ENCODE results near the gene ALDH3B2.
"Not testable (repeated sequence)": the region's sequence is repeated elsewhere in the genome, so short reads cannot be mapped to it uniquely, and the experiment has no call there.

The ALDH3B2 gene, protein sequence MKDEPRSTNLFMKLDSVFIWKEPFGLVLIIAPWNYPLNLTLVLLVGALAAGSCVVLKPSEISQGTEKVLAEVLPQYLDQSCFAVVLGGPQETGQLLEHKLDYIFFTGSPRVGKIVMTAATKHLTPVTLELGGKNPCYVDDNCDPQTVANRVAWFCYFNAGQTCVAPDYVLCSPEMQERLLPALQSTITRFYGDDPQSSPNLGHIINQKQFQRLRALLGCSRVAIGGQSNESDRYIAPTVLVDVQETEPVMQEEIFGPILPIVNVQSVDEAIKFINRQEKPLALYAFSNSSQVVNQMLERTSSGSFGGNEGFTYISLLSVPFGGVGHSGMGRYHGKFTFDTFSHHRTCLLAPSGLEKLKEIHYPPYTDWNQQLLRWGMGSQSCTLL

DNA sequence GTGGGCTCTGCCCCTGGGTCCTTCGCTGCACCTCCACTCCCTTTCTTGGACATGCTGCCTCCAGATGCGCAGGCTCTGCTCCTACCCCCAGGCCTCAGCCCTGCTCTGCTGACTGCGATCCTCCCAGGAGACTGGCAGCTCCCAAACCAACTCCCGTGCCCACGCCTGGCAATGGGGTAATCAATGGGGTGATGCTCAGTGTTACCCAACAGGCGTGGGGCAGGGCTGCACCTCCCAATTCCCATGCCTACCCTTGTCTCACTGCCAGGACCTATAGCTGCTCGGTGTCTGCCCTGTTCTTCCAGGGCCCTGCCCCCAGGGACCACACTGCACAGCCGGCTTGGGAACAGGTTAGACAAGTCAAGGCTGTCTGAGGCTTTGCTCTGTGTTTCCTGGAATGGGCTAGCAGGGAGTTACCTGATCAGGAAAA is at the start of gene ALDH3B2:
Gene ALDH3B2, minus strand, starts transcription at position 182 of the 430 bp plus-strand sequence. CDS start 7,688 bp downstream, outside the sequence.
- no peaks in the 10 kb centered on the region for H3K79me2 ChIP-seq (ENCODE audit: insufficient read depth, low read length)
- no peaks in the 10 kb centered on the region for H3K9me2 ChIP-seq (replicated peaks; ENCODE audit: insufficient read depth, low read length)
- TF ChIP-seq EZH2phosphoT487 (conservative IDR thresholded peaks at IDR 0.05; ENCODE audit: low read length) (no peak), CTCF (IDR thresholded peaks at IDR 0.05; ENCODE audit: insufficient read depth, low read length, poor library complexity, severe bottlenecking) (no peak)
- no peak within 1 kb of the TSS for H2AFZ ChIP-seq (ENCODE audit: low read depth, low read length, severe bottlenecking)
- H3K4me3 ChIP-seq (ENCODE audit: insufficient read depth, low read length, poor library complexity, severe bottlenecking): no peak within 1 kb of the TSS
- no peak within 1 kb of the TSS for H3K9ac ChIP-seq (ENCODE audit: low read length)
- no peaks in the 10 kb centered on the region for H3F3A ChIP-seq (ENCODE audit: insufficient read depth)
- H4K20me1 ChIP-seq (ENCODE audit: low read depth, low read length): no peaks in the 10 kb centered on the region
- H3K9me3 ChIP-seq (ENCODE audit: insufficient read depth, low read length): no peaks in the 10 kb centered on the region
- no peak within 1 kb of the TSS for H3K27ac ChIP-seq (ENCODE audit: low read depth, low read length)
- H3K36me3 ChIP-seq (ENCODE audit: low read length): no peaks in the 10 kb centered on the region
- no peak within 1 kb of the TSS for H3K4me2 ChIP-seq (ENCODE audit: low read depth, low read length, poor library complexity, severe bottlenecking)
- H3K27me3 ChIP-seq (ENCODE audit: low read length): no peaks in the 10 kb centered on the region

DNA sequence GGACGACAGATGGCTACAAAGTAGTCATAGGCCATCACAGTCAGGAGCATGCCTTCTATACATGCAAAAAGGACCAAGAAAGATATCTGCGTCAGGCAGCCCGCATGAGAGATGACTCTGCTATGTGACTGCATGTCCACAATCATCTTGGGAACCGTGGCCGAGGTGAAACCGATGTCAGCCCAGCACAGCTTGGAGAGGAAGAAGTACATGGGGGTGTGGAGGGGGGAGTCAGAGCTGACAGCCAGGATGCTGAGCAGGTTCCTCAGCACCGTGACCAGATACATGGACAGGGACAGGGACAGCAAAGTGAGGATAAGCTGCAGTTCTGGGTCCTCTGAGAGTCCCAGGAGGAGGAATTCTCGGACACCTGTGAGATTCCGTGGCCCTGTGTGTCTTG is 48.6 kb upstream of the ALDH3B2 start:
- H3F3A ChIP-seq (ENCODE audit: insufficient read depth); H3K9me2 ChIP-seq (replicated peaks; ENCODE audit: insufficient read depth, low read length); H3K4me3 ChIP-seq (ENCODE audit: insufficient read depth, low read length, poor library complexity, severe bottlenecking); H3K4me2 ChIP-seq (ENCODE audit: low read depth, low read length, poor library complexity, severe bottlenecking); H3K79me2 ChIP-seq (ENCODE audit: insufficient read depth, low read length); H3K36me3 ChIP-seq (ENCODE audit: low read length); H4K20me1 ChIP-seq (ENCODE audit: low read depth, low read length); H3K27ac ChIP-seq (ENCODE audit: low read depth, low read length); H3K9ac ChIP-seq (ENCODE audit: low read length); H3K9me3 ChIP-seq (ENCODE audit: insufficient read depth, low read length); H3K27me3 ChIP-seq (ENCODE audit: low read length); H2AFZ ChIP-seq (ENCODE audit: low read depth, low read length, severe bottlenecking): not testable (repeated sequence)

DNA sequence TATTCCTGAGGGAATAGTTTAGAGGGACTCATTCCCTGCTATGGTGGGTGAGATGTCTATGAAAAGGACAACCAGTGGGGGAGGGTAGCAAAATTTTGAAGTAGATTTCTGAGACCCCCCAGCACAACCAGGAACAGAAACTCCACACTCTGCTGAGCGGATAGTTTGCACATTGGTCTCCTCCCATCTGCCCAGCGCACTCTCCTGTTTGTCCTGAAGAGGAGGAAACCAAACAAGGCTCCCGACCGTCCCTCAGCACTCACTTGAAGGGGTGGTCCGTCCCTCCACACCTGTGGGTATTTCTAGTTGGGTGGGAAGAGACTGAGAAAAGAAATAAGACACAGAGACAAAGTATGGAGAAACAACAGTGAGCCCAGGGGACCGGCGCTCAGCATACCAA is 41.8 kb upstream of the ALDH3B2 start:
- not testable (repeated sequence) for H3K79me2 ChIP-seq (ENCODE audit: insufficient read depth, low read length); H3K9me2 ChIP-seq (replicated peaks; ENCODE audit: insufficient read depth, low read length); H2AFZ ChIP-seq (ENCODE audit: low read depth, low read length, severe bottlenecking); H3K4me3 ChIP-seq (ENCODE audit: insufficient read depth, low read length, poor library complexity, severe bottlenecking); H4K20me1 ChIP-seq (ENCODE audit: low read depth, low read length); H3K27me3 ChIP-seq (ENCODE audit: low read length); H3F3A ChIP-seq (ENCODE audit: insufficient read depth); H3K36me3 ChIP-seq (ENCODE audit: low read length); H3K9ac ChIP-seq (ENCODE audit: low read length); H3K9me3 ChIP-seq (ENCODE audit: insufficient read depth, low read length); H3K27ac ChIP-seq (ENCODE audit: low read depth, low read length)
- peak overlapping the region; percentile 22 for H3K4me2 ChIP-seq (ENCODE audit: low read depth, low read length, poor library complexity, severe bottlenecking)

GRCh38 chr11:67715801-67716200 is 41.4 kb upstream of the ALDH3B2 start:
- H3K9me2 ChIP-seq (replicated peaks; ENCODE audit: insufficient read depth, low read length); H4K20me1 ChIP-seq (ENCODE audit: low read depth, low read length); H3F3A ChIP-seq (ENCODE audit: insufficient read depth); H3K27me3 ChIP-seq (ENCODE audit: low read length); H3K79me2 ChIP-seq (ENCODE audit: insufficient read depth, low read length); H3K36me3 ChIP-seq (ENCODE audit: low read length); H2AFZ ChIP-seq (ENCODE audit: low read depth, low read length, severe bottlenecking); H3K9me3 ChIP-seq (ENCODE audit: insufficient read depth, low read length); H3K4me3 ChIP-seq (ENCODE audit: insufficient read depth, low read length, poor library complexity, severe bottlenecking); H3K27ac ChIP-seq (ENCODE audit: low read depth, low read length); H3K9ac ChIP-seq (ENCODE audit: low read length): not testable (repeated sequence)
- H3K4me2 ChIP-seq (ENCODE audit: low read depth, low read length, poor library complexity, severe bottlenecking): peak overlapping the region; percentile 22

DNA sequence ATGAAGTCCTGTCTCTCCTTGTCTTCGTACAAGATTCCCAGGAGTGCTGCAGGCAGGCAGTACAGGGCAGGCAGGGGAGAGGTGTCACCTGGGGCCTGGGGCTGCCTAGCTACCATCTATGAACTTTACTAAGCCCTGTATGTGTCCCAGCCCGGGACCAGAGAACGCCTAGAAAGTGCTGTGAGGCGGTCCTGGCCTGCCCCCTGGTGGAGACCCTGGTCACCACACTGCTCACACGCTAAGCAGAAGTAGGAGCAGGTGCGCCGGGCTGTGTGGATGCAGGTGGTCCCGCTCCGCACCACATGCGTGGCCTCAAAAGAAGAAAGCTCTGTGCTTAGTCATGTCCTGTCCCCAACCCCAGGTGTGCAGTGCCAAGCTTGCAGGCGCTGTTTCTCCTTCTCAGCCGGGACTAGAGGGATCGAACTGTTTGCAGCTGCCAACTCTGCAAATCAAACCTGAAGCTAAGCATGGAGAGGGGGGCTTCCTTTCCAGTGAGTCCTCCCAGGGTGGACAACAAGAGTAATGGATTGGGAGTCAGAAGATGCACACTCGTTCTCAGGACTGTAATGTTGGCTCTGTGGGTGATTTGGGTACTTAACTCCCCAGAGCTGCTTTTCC is 39.6 kb upstream of the ALDH3B2 start:
- H2AFZ ChIP-seq (ENCODE audit: low read depth, low read length, severe bottlenecking); H4K20me1 ChIP-seq (ENCODE audit: low read depth, low read length); H3F3A ChIP-seq (ENCODE audit: insufficient read depth); H3K9me2 ChIP-seq (replicated peaks; ENCODE audit: insufficient read depth, low read length); H3K79me2 ChIP-seq (ENCODE audit: insufficient read depth, low read length); H3K4me2 ChIP-seq (ENCODE audit: low read depth, low read length, poor library complexity, severe bottlenecking); H3K4me3 ChIP-seq (ENCODE audit: insufficient read depth, low read length, poor library complexity, severe bottlenecking); H3K36me3 ChIP-seq (ENCODE audit: low read length); H3K27me3 ChIP-seq (ENCODE audit: low read length); H3K27ac ChIP-seq (ENCODE audit: low read depth, low read length); H3K9ac ChIP-seq (ENCODE audit: low read length); H3K9me3 ChIP-seq (ENCODE audit: insufficient read depth, low read length): not testable (repeated sequence)

DNA sequence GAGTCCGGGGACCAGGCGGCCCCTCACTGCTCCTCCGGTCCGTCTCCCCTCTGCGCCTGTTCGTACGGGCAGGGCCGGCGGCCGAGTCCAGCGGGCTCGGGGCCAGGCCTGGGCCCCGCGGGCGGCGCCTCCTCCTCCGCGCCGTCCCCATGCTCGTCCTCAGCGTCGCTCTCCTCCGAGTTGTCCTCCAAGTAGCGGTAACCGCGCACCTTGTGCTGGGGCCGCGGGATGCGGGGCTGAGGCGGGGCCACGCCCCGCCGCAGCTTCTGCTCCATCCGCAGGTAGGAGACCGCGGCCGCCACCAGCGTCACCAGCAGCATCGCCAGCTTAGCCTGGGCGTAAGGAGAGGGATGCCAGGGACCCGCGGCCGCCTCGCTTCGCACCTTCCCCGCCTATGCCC is 37.3 kb upstream of the ALDH3B2 start:
- not testable (repeated sequence) for H4K20me1 ChIP-seq (ENCODE audit: low read depth, low read length); H3K4me2 ChIP-seq (ENCODE audit: low read depth, low read length, poor library complexity, severe bottlenecking); H3K27me3 ChIP-seq (ENCODE audit: low read length); H3K9ac ChIP-seq (ENCODE audit: low read length); H3K79me2 ChIP-seq (ENCODE audit: insufficient read depth, low read length); H3F3A ChIP-seq (ENCODE audit: insufficient read depth); H2AFZ ChIP-seq (ENCODE audit: low read depth, low read length, severe bottlenecking); H3K9me3 ChIP-seq (ENCODE audit: insufficient read depth, low read length); H3K27ac ChIP-seq (ENCODE audit: low read depth, low read length); H3K4me3 ChIP-seq (ENCODE audit: insufficient read depth, low read length, poor library complexity, severe bottlenecking); H3K36me3 ChIP-seq (ENCODE audit: low read length); H3K9me2 ChIP-seq (replicated peaks; ENCODE audit: insufficient read depth, low read length)

- H2AFZ ChIP-seq (ENCODE audit: low read depth, low read length, severe bottlenecking); H3K9me3 ChIP-seq (ENCODE audit: insufficient read depth, low read length); H3K27me3 ChIP-seq (ENCODE audit: low read length); H3K9me2 ChIP-seq (replicated peaks; ENCODE audit: insufficient read depth, low read length); H3K79me2 ChIP-seq (ENCODE audit: insufficient read depth, low read length); H4K20me1 ChIP-seq (ENCODE audit: low read depth, low read length); H3F3A ChIP-seq (ENCODE audit: insufficient read depth); H3K4me3 ChIP-seq (ENCODE audit: insufficient read depth, low read length, poor library complexity, severe bottlenecking); H3K9ac ChIP-seq (ENCODE audit: low read length); H3K4me2 ChIP-seq (ENCODE audit: low read depth, low read length, poor library complexity, severe bottlenecking); H3K27ac ChIP-seq (ENCODE audit: low read depth, low read length); H3K36me3 ChIP-seq (ENCODE audit: low read length): not testable (repeated sequence)
Measured at GRCh38 chr11:67711212-67711611, 36.8 kb upstream of the ALDH3B2 start.
